PC-3 (cell line): ENCODE data around the gene MAD1L1. TPM values are rescaled to one million over a fixed set of nuclear protein-coding genes. Genes with fewer than 3 reads are reported as not detected.

Source experiments
- ATAC-seq: fragments of 200-7000 bp; cut with Tn5 transposase; 2 replicates; pipeline ENCODE4 v1.9.1; 2020; ENCODE audit warnings: mild to moderate bottlenecking, moderate library complexity
- BruUV-seq: library from RNA; stranded (reverse); fragments of 400-500 nt; replicated peaks from 2 replicates; lab custom pipeline; 2021; lab: Mats Ljungman, UMichigan
- CTCF ChIA-PET: fragments of 300-600 bp; sonication (Branson Sonifier 250); formaldehyde crosslinking; loops from one replicate; lab custom pipeline; 2022; ENCODE audit warnings: antibody characterized with exemption; lab: Charles Lee
- POLR2A ChIA-PET: fragments of 300-600 bp; sonication (Branson Sonifier 250); formaldehyde crosslinking; loops from one replicate; lab custom pipeline; 2022; ENCODE audit warnings: antibody characterized with exemption; ENCODE audit not compliant: unreplicated experiment; lab: Charles Lee
- DNase-seq: peaks from one replicate; pipeline ENCODE4 v3.0.0-alpha.2; 2015
- H2AFZ ChIP-seq: fragments of 300-600 bp; sonication (generic); 2 replicates; pipeline ENCODE4 v1.6.0; 2016; ENCODE audit warnings: antibody characterized with exemption, low read length
- H3F3A ChIP-seq: fragments of 300-600 bp; sonication (generic); one replicate; pipeline ENCODE4 v1.6.0; 2017; ENCODE audit warnings: antibody characterized with exemption, low read length, control low read depth, mild to moderate bottlenecking; ENCODE audit not compliant: unreplicated experiment
- H3K27ac ChIP-seq: fragments of 300-600 bp; sonication (generic); 2 replicates; pipeline ENCODE4 v1.5.1; 2016; ENCODE audit warnings: mild to moderate bottlenecking, low read length
- H3K27me3 ChIP-seq: fragments of 300-600 bp; sonication (generic); 2 replicates; pipeline ENCODE4 v1.6.1; 2016; ENCODE audit warnings: low read length, mixed read lengths
- H3K36me3 ChIP-seq: fragments of 300-600 bp; sonication (generic); 2 replicates; pipeline ENCODE4 v1.6.1; 2016; ENCODE audit warnings: low read depth, mixed run types, low read length, mixed read lengths
- H3K4me1 ChIP-seq: fragments of 300-600 bp; sonication (generic); 2 replicates; pipeline ENCODE4 v1.5.1; 2016; ENCODE audit warnings: low read length; ENCODE audit not compliant: insufficient read depth
- H3K4me2 ChIP-seq: fragments of 300-600 bp; sonication (generic); 2 replicates; pipeline ENCODE4 v1.6.0; 2016; ENCODE audit warnings: low read length
- H3K4me3 ChIP-seq: fragments of 300-600 bp; sonication (generic); 2 replicates; pipeline ENCODE4 v1.5.1; 2016; ENCODE audit warnings: mild to moderate bottlenecking, low read length, mixed read lengths
- H3K79me2 ChIP-seq: fragments of 300-600 bp; sonication (generic); 2 replicates; pipeline ENCODE4 v1.6.1; 2017; ENCODE audit warnings: low read length, mixed read lengths
- H3K9ac ChIP-seq: fragments of 300-600 bp; sonication (generic); 2 replicates; pipeline ENCODE4 v1.6.0; 2016; ENCODE audit warnings: mild to moderate bottlenecking, low read length
- H3K9me2 ChIP-seq: fragments of 300-600 bp; sonication (generic); replicated peaks from 2 replicates; pipeline ENCODE4 v1.6.1; 2016; ENCODE audit warnings: mixed run types, low read length, mixed read lengths
- H3K9me3 ChIP-seq: fragments of 300-600 bp; sonication (generic); 2 replicates; pipeline ENCODE4 v1.6.1; 2016; ENCODE audit warnings: low read length, mixed read lengths
- H4K20me1 ChIP-seq: fragments of 300-600 bp; sonication (generic); 2 replicates; pipeline ENCODE4 v1.6.1; 2016; ENCODE audit warnings: low read length, mixed read lengths
- EZH2 ChIP-seq: fragments of 300-600 bp; sonication (generic); IDR thresholded peaks from one replicate; pipeline ENCODE4 v1.6.1; 2017; ENCODE audit warnings: antibody characterized with exemption, mild to moderate bottlenecking, low read length; ENCODE audit not compliant: unreplicated experiment
- EZH2phosphoT487 ChIP-seq: fragments of 300-600 bp; sonication (generic); IDR thresholded peaks from 2 replicates; pipeline ENCODE4 v1.6.1; 2018; ENCODE audit warnings: mild to moderate bottlenecking, antibody characterized with exemption, low read length, borderline replicate concordance
- intact Hi-C: fragments of 100-400 bp; cut with micrococcal nuclease; formaldehyde crosslinking; loops from 2 replicates; pipeline ENCODE4 v1.9.0; 2023
- total RNA-seq: library from RNA; depleted of rRNA; stranded (reverse); fragments of >200 nt; gene quantifications from 2 replicates; pipeline ENCODE4 v1.2.3, GENCODE V29; 2014
- TF ChIP-seq, protein P1 (sequence below): fragments of 300-600 bp; sonication (generic); conservative IDR thresholded peaks from 2 replicates; pipeline ENCODE4 v1.5.1; 2017; ENCODE audit warnings: antibody characterized with exemption, low read depth, mild to moderate bottlenecking, low read length

The MAD1L1 gene
- total RNA-seq, 1 experiment from 2014 or later: 88.4 TPM

DNA sequence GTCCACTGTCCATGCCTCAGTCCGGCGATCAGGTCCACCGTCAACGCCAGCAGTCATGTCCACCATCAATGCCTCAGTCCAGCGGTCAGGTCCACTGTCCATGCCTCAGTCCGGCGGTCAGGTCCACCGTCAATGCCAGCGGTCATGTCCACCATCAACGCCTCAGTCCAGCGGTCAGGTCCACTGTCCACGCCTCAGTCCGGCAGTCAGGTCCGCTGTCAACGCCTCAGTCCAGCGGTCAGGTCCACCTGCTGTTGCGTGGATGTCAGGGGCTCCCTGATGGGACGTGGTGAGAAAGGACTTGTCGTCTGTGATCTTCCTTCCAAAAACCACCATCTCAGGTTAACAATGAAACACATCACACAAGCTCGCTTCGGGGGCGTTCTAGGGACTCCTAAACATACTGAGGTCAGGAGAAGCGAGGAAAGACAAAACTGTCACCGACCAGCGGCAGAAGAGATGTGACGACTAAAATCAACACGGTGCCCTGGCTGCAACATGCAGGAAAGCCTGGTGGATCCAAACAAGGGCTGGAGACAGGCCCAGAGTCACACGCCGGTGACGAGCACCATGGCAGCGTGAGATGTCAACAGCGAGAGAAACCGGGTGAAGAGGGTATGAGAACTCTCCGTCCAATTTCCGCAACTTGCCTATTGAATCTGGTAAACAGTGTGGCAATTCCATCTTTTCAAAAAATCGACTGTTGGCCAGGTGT lies 264.2 kb downstream of the MAD1L1 start:
- H3K4me2 ChIP-seq: no peak overlapping the region
- H3K4me3 ChIP-seq: no peak overlapping the region
- H3K36me3 ChIP-seq: peaks cover 7% of the 10 kb centered on the region; the same call in 1 of the 2 replicates
- no peak overlapping the region for H3K9ac ChIP-seq
- TF ChIP-seq EZH2phosphoT487 (no peak), EZH2 (no peak)
- TF ChIP-seq, protein P1, sequence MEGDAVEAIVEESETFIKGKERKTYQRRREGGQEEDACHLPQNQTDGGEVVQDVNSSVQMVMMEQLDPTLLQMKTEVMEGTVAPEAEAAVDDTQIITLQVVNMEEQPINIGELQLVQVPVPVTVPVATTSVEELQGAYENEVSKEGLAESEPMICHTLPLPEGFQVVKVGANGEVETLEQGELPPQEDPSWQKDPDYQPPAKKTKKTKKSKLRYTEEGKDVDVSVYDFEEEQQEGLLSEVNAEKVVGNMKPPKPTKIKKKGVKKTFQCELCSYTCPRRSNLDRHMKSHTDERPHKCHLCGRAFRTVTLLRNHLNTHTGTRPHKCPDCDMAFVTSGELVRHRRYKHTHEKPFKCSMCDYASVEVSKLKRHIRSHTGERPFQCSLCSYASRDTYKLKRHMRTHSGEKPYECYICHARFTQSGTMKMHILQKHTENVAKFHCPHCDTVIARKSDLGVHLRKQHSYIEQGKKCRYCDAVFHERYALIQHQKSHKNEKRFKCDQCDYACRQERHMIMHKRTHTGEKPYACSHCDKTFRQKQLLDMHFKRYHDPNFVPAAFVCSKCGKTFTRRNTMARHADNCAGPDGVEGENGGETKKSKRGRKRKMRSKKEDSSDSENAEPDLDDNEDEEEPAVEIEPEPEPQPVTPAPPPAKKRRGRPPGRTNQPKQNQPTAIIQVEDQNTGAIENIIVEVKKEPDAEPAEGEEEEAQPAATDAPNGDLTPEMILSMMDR: no peak
- ATAC-seq (no peak), DNase-seq (no peak)
- H4K20me1 ChIP-seq: no peaks in the 10 kb centered on the region
- POLR2A ChIA-PET: interaction anchor here (0.6 kb wide), 1 partner anchor 192 kb away, joined by 3 read pairs; no protein-coding TSS in a partner anchor
- no peaks in the 10 kb centered on the region for H3K27me3 ChIP-seq
- CTCF ChIA-PET: no interaction called here
- H3K79me2 ChIP-seq: no peaks in the 10 kb centered on the region
- no peaks in the 10 kb centered on the region for H3F3A ChIP-seq
- H3K4me1 ChIP-seq: no peaks in the 10 kb centered on the region
- H3K9me2 ChIP-seq: no peaks in the 10 kb centered on the region
- intact Hi-C loops: no loop called here
- BruUV-seq: no TSS peak
- H3K27ac ChIP-seq: no peak overlapping the region
- no peak overlapping the region for H2AFZ ChIP-seq
- H3K9me3 ChIP-seq: no peaks in the 10 kb centered on the region

DNA sequence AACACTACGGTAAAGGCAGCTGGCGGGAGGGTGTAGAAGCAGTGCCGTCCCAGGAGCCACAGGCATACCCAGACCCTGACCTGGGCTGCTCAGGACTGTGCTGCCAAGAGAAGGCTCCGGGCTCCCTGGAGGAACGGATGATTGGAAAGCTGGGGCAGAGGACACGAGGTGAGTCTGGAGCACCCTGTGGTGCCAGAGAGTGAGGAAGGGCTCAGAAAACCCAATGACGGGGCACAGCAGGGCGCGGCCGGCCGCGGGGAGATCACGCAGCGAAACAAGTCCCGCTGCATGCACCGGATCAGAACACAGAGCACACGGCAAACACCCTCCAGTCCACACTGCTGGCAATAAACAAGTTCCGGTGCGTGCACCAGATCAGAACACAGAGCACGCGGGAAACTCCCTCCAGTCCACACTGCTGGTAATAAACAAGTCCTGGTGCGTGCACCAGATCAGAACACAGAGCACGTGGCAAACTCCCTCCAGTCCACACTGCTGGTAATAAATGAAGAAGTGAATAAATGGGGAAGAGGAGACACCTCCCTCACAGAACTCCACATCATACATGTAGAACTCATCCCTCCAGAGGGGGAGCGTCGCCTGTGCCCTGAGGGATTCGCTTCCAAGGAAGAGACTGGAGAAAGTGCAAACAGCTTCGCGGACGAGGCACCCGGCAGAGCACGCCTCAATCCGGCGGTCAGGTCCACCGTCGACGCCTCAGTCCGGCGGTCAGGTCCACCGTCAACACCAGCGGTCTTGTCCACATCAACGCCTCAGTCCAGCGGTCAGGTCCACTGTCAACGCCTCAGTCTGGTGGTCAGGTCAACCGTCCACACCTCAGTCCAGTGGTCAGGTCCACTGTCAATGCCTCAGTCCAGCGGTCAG lies 265.0 kb downstream of the MAD1L1 start:
- H3K9me2 ChIP-seq: no peaks in the 10 kb centered on the region
- no peak overlapping the region for H3K4me2 ChIP-seq
- H3K9ac ChIP-seq: no peak overlapping the region
- DNase-seq (no peak), ATAC-seq (no peak)
- H3K4me1 ChIP-seq: no peaks in the 10 kb centered on the region
- H3K36me3 ChIP-seq: peaks cover 14% of the 10 kb centered on the region; the same call in 1 of the 2 replicates
- no peaks in the 10 kb centered on the region for H4K20me1 ChIP-seq
- no peaks in the 10 kb centered on the region for H3K9me3 ChIP-seq
- H2AFZ ChIP-seq: no peak overlapping the region
- BruUV-seq: no TSS peak
- intact Hi-C loops: no loop called here
- H3K27me3 ChIP-seq: no peaks in the 10 kb centered on the region
- no peak overlapping the region for H3K27ac ChIP-seq
- TF ChIP-seq EZH2phosphoT487 (no peak), EZH2 (no peak)
- TF ChIP-seq, protein P1: no peak
- ChIA-PET CTCF (no interaction called here), POLR2A (no interaction called here)
- H3F3A ChIP-seq: no peaks in the 10 kb centered on the region
- H3K79me2 ChIP-seq: no peaks in the 10 kb centered on the region
- H3K4me3 ChIP-seq: no peak overlapping the region
